RPMI7951 (cell line): ENCODE data around the gene UBASH3A. TPM values are rescaled to one million over a fixed set of nuclear protein-coding genes. Genes with fewer than 3 reads are reported as not detected.
"Not testable (repeated sequence)": the region's sequence is repeated elsewhere in the genome, so short reads cannot be mapped to it uniquely, and the experiment has no call there.

Source experiments
- DNase-seq: peaks from one replicate; pipeline ENCODE4 v3.0.0-alpha.2; 2012; ENCODE audit warnings: low read depth
- total RNA-seq: library from RNA; depleted of rRNA; stranded (reverse); fragments of >200 nt; shearing (Covaris generic); gene quantifications from 2 replicates; pipeline ENCODE4 v1.2.3, GENCODE V29; 2014

Gene UBASH3A
- total RNA-seq, 1 experiment from 2014 or later = not detected

DNA sequence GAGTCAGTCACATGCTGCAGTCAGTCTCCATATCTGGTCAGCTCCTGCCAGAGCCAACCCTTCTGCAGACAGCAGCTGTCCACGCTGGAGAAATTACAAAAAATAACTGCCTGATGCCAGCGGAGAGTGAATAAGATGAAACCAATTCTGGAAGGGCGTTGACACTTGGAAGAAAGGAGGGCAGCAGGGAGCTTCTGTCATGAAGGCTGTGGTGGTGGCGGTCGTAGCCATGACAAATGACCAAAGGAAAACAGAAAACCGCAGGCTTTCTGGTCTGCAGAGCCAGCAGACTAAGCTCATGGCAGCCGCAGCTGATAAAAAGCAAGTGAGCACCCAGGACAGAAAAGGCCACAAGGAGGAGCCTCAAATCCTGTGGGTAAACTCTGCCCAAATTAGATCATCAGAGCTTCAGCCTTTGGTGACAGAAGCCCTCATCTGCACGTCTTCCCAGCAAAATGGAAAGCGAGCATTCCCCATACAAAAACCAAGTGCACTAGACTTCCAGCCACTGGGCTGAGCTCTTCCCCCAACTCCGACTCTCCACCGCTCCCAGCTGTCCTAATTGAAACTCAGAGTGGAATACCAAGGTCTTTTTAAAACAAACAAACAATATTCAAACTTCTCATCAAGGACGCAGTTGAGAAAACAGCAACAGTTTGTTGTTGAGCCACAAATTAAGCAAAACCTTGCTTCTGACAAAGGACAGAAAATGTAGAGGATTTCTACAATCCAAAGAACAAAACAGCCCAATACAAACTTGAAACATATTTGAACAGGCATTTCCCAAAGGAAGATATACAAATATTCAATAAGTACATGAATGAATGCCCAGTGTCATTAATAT, 63.7 kb downstream of the UBASH3A start:
- DNase-seq = peak; percentile 74

GRCh38 chr21:42468491-42469131, 64.9 kb downstream of the UBASH3A start:
- peak; percentile 7 for DNase-seq

GRCh38 chr21:42469272-42469671, 65.6 kb downstream of the UBASH3A start:
- no peak for DNase-seq

GRCh38 chr21:42469726-42470125, 66.0 kb downstream of the UBASH3A start:
- DNase-seq = not testable (repeated sequence)

- no peak for DNase-seq
Measured at GRCh38 chr21:42471206-42471605, 67.5 kb downstream of the UBASH3A start.

DNA sequence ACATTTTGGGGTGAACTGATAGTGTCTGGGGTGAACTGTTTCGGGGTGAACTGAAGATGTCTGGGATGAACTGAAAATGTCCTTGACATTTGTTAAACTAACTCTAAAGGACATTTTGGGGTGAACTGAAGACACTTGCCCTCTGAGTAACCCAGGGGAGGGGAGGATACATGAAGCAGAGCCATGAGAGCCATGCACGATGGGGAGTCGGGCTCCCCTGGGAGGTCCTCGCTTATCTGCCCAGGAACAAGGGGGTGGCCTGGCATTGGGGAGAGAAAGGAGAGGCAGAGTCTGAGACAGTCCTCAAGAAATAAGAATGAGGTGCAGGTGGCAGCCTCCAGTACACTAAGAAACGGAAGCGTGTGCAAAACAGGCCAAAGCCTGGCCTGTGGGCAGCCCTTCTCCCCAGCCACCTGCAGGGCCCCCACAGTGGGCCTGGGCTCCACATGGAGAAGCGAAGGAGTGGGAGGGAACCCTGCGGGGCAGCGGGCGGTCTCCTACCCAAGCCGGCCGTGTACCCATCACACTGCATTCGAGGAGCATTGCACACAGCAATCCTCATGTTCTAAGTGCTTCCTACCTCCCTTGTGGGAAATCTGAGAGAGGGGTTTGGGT, 68.1 kb downstream of the UBASH3A start:
- no peak for DNase-seq

GRCh38 chr21:42472521-42472920, 68.8 kb downstream of the UBASH3A start:
- no peak for DNase-seq

GRCh38 chr21:42473498-42474042, 69.9 kb downstream of the UBASH3A start:
- DNase-seq = no peak

DNA sequence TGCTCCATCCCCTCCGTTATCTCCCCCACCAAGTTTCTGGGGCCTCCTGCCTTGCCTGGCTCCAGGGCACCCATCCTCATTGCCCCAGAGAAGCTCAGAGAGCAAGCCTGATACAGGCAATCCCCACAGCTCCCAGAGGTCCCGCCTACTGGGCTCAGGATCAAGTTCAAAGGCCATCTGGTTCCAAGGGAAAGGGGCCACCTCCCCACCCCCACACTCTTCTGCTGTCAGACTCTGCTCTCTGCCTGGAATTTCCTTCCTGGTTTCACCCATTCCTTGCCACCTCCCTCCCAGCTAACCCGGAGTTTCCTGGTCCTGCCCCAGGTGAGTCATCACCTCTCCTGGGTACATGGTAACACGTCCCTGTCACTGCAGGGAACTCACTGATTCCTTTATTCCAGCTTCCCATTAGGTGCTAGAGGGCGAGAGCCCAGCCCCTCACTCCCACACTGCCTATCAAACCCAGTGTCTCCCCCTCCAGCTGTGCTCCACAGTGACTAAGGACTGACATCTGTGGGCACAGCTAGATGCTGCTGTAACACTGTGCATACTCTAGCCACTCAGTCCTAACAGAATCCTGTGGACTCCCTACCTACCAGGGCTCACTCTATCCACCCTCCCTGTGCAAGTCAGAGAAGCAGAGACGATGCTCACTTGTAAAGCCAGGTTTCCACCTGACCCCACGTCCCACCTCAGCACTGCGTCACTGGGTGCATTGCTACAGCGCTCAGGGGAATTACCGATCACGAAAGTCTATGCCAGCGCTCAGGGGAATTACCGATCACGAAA, 70.5 kb downstream of the UBASH3A start:
- no peak for DNase-seq

DNA sequence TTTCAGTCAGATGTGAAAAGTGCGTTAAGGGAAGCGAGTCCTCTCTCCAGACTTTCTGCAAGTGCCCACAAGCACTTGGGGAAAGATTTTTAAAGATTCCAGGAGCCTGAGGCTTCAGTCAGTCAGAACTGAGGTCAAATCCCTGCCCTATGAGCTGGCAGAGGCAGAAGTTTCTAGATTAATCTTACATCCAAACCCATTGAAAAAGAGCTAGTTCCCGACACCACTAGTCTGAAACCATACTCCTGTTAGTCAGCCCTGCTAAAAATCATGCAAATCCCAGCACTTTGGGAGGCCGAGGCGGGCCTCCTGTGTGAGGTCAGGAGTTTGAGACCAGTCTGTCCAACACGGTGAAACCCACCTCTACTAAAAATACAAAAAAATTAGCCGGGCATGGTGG, 71.3 kb downstream of the UBASH3A start:
- DNase-seq = no peak

GRCh38 chr21:42475526-42476387, 72.1 kb downstream of the UBASH3A start:
- DNase-seq = no peak

GRCh38 chr21:42476388-42477331, 73.0 kb downstream of the UBASH3A start:
- no peak for DNase-seq

GRCh38 chr21:42478504-42478903, 74.8 kb downstream of the UBASH3A start:
- DNase-seq = no peak

DNA sequence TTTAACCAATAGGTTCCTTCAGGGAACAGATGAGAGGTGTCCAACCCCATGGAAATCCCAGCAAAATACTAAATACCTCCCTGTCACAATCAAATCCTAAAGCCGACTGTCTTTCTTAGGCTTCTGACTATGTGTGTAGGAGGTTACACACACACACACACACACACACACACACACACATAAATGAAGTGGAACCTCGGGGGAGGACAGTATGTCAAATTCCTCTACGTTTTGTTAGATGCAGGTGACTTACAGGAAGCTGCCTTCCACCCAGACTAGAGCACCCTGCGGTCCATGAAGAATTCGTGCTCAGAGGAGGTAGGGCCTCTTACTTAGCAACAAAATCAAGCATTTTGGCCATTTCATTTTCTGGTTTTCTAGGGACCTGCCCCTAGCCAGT, 75.9 kb downstream of the UBASH3A start:
- DNase-seq = no peak

DNA sequence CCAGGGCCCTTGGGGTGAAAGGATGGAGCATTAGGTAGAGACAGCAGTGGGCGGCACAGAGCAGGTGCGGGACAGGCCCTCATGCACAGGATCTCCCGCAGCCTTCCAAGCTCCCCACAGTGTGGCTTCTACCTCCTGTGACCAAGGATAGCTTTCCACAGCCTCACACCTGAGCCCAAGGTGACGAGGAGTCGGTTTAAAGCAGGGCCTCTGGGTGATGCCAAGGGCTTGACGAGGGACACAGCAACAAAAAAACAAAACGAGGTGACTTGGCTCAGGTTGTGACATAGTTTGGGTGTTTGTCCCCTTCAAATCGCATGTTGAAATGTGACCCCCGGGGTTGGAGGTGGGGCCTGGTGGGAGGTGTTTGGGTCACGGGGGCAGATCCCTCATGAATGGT, 77.0 kb downstream of the UBASH3A start:
- no peak for DNase-seq

GRCh38 chr21:42481169-42481568, 77.5 kb downstream of the UBASH3A start:
- no peak for DNase-seq

GRCh38 chr21:42484966-42485365, 81.3 kb downstream of the UBASH3A start:
- DNase-seq = no peak

DNA sequence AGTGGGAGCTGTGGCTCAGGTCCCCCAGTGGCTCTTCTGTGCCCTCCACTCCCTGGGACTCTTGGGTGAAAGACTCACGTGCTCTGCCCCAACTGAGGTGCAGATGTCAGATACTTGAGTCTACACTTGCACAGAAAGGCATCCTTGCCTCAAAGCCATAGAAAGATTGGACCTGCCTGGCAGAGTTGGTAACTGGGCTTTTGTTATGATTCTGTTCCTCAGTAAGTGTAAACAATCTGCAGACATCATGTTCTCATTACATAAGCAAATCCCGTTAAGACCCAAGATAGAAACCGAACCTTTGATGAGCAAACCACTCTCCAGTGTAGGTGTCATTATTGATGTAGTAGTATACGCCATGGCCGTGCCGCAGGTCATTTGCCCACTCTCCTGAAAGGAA, 82.4 kb downstream of the UBASH3A start:
- no peak for DNase-seq

DNA sequence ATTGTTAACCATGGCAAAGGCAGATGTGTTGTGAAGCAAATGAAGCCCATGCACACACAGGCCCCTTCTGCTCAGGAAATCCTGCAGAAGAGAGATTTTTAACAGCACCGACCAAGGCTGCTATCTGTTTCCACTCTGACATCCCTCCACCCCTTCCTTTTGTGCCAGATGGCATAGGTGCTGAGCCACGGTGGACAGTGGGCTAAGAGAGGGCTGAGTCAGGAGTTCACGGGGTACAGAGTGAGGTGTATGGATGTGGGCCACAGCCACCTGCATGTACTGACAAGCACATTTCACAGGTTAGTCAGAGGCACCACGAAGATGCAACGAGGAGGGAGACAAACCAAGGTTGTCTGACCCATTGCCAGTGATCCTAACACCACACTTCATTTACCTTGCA, 82.8 kb downstream of the UBASH3A start:
- DNase-seq = no peak
